ENCODE data around the gene PIK3R1.

Gene PIK3R1

GRCh38 chr5:68253624-68254585 is 38.3 kb downstream of the PIK3R1 start:
- DNase-seq (ENCODE audit: low read depth): no peak
- TF ChIP-seq, protein P1, sequence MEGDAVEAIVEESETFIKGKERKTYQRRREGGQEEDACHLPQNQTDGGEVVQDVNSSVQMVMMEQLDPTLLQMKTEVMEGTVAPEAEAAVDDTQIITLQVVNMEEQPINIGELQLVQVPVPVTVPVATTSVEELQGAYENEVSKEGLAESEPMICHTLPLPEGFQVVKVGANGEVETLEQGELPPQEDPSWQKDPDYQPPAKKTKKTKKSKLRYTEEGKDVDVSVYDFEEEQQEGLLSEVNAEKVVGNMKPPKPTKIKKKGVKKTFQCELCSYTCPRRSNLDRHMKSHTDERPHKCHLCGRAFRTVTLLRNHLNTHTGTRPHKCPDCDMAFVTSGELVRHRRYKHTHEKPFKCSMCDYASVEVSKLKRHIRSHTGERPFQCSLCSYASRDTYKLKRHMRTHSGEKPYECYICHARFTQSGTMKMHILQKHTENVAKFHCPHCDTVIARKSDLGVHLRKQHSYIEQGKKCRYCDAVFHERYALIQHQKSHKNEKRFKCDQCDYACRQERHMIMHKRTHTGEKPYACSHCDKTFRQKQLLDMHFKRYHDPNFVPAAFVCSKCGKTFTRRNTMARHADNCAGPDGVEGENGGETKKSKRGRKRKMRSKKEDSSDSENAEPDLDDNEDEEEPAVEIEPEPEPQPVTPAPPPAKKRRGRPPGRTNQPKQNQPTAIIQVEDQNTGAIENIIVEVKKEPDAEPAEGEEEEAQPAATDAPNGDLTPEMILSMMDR (IDR thresholded peaks at IDR 0.05; ENCODE audit: insufficient read depth, low read depth, low read length, missing control alignments): no peak
- H3K4me3 ChIP-seq (ENCODE audit: low read depth, low read length): no peak overlapping the region

- DNase-seq (ENCODE audit: low read depth): no peak
- no peak overlapping the region for H3K4me3 ChIP-seq (ENCODE audit: low read depth, low read length)
- TF ChIP-seq, protein P1 (IDR thresholded peaks at IDR 0.05; ENCODE audit: insufficient read depth, low read depth, low read length, missing control alignments): no peak
Observed at GRCh38 chr5:68254810-68255209, 39.3 kb downstream of the PIK3R1 start.

DNA sequence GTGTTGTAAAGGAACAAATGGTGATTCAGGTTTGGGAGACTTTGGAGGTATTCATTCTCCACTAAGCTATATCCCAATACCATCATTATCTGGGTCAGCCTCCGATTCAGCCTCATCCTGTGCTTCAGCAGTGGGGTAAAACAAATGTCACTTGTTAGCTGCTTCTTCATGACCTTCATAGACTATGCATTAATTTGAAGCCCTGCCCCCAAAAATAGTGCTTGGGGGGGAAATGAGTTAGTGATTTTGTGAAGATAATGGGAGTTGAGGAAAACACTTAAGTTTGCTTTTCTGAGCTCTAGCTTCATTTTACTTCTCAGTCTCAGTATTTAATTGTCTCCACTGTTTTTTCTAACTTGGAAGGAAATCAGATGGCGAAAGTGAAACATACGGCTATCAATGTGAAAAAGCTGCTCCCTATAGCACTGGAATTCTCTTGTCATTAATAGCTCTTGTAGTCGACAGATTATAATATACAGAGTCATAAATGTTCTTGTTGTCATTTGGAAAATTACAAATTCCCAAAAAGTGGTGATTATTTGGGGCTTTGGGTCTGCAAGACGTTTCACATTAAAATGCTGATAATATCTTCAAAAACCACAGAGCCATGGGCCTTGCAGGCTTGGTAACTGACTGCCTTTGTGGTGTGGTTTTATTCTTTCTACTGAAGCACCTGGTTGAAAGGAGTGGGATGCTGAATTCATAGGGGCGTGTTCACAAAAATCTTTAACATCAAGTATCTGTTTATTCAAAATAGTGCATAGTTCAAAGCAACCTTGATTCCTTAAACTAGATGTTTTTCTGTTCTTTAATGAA is 40.0 kb downstream of the PIK3R1 start:
- no peak for DNase-seq (ENCODE audit: low read depth)
- TF ChIP-seq, protein P1 (IDR thresholded peaks at IDR 0.05; ENCODE audit: insufficient read depth, low read depth, low read length, missing control alignments): no peak
- no peak overlapping the region for H3K4me3 ChIP-seq (ENCODE audit: low read depth, low read length)

- no peak for DNase-seq (ENCODE audit: low read depth)
- TF ChIP-seq, protein P1 (IDR thresholded peaks at IDR 0.05; ENCODE audit: insufficient read depth, low read depth, low read length, missing control alignments): no peak
- H3K4me3 ChIP-seq (ENCODE audit: low read depth, low read length): no peak overlapping the region
Observed at GRCh38 chr5:68257210-68257609, 41.7 kb downstream of the PIK3R1 start.

- DNase-seq (ENCODE audit: low read depth): no peak
- no peak overlapping the region for H3K4me3 ChIP-seq (ENCODE audit: low read depth, low read length)
- TF ChIP-seq, protein P1 (IDR thresholded peaks at IDR 0.05; ENCODE audit: insufficient read depth, low read depth, low read length, missing control alignments): no peak
Observed at GRCh38 chr5:68258531-68258930, 43.0 kb downstream of the PIK3R1 start.

DNA sequence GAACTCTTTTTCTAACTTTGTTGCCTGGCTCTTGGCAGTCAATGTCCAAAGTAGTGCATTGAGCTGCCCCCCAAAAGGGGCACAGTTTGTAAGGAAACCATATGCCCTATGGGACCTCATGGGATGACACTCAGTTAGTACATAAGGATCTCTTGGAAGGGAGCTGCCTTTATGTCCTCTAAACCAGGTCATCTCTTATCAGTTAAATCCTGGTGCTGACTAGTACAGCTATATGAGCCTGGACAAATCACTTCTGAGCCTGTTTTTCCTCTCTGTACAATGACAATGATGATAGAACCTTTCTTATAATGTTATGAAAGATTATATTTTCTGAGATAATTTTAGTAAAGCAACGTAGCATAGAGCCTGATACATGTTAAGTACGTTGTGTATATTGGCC is 44.1 kb downstream of the PIK3R1 start:
- DNase-seq (ENCODE audit: low read depth): no peak
- TF ChIP-seq, protein P1 (IDR thresholded peaks at IDR 0.05; ENCODE audit: insufficient read depth, low read depth, low read length, missing control alignments): no peak
- H3K4me3 ChIP-seq (ENCODE audit: low read depth, low read length): no peak overlapping the region
